Nephron (organoid): ENCODE measurements around the gene TMEM31.
A peak's percentile ranks its signal among the peaks of the same experiment; 100 is the strongest.

Experiments used
- H3K27ac Mint-ChIP-seq, 3 experiments: 2 replicates each; pipeline ENCODE4 v1.8.0; 2020; ENCODE audit warnings: mixed read lengths in 3 of 3, mild to moderate bottlenecking in 2 of 3, moderate library complexity in 1 of 3
- H3K27me3 Mint-ChIP-seq: 2 replicates; pipeline ENCODE4 v1.8.0; 2021; ENCODE audit warnings: low read depth, mild to moderate bottlenecking, moderate library complexity, mixed read lengths
- H3K36me3 Mint-ChIP-seq: 2 replicates; pipeline ENCODE4 v1.8.0; 2020; ENCODE audit warnings: low read depth, mixed read lengths
- H3K4me1 Mint-ChIP-seq: 2 replicates; pipeline ENCODE4 v1.8.0; 2020; ENCODE audit warnings: mixed read lengths
- H3K4me3 Mint-ChIP-seq, 3 experiments: 2 replicates each; pipeline ENCODE4 v1.8.0; 2020; ENCODE audit warnings: mild to moderate bottlenecking in 3 of 3, mixed read lengths in 3 of 3, moderate library complexity in 2 of 3
- H3K9me3 Mint-ChIP-seq: 2 replicates; pipeline ENCODE4 v1.8.0; 2020; ENCODE audit warnings: mixed read lengths
- TF ChIP-seq, protein P1 (sequence below), 3 experiments: fragments of 200-600 bp; sonication (generic); IDR thresholded peaks; one replicate each; pipeline ENCODE4 v1.5.0; 2021; ENCODE audit warnings: antibody characterized with exemption in 3 of 3; ENCODE audit not compliant: unreplicated experiment in 3 of 3

The TMEM31 gene

DNA sequence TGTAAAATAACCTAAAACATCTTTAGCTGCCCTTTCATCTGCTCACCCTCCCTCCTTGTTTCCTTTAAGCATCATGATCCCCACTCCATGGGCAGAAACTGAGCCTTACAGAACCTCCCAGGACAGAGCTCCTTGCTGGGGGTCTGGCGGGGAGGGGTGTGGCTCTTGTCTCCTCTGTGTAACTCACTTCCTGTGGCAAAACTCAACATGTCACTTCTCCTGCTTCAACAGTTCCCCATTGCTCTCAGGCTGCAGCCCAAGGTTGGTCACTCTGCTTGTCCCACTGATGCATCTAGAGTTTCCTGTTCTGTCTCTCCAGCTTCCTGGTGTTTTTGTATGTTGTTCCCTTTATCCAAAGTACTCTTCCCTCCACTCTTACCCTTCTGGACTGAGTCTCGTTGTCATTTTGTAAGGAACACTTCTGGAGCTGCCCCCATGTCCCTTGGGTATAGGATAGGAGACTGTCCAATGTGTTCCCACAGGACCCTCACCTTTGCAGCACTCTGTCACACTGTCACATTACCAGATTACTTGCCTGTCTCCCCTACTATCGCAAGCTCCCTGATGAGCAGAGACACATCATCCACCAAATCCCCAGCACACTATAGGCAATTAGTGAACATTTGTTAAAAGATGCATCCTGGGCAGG is 19.6 kb downstream of the TMEM31 start:
- Mint-ChIP-seq H3K36me3 (no peaks in the 10 kb centered on the region), H3K4me3 (no peak overlapping the region), H3K4me1 (peaks cover 25% of the 10 kb centered on the region), H3K9me3 (no peaks in the 10 kb centered on the region), H3K27ac (peak overlapping the region; percentile 19 to 81 (median 44)), H3K27me3 (peaks cover 18% of the 10 kb centered on the region)
- TF ChIP-seq, protein P1, sequence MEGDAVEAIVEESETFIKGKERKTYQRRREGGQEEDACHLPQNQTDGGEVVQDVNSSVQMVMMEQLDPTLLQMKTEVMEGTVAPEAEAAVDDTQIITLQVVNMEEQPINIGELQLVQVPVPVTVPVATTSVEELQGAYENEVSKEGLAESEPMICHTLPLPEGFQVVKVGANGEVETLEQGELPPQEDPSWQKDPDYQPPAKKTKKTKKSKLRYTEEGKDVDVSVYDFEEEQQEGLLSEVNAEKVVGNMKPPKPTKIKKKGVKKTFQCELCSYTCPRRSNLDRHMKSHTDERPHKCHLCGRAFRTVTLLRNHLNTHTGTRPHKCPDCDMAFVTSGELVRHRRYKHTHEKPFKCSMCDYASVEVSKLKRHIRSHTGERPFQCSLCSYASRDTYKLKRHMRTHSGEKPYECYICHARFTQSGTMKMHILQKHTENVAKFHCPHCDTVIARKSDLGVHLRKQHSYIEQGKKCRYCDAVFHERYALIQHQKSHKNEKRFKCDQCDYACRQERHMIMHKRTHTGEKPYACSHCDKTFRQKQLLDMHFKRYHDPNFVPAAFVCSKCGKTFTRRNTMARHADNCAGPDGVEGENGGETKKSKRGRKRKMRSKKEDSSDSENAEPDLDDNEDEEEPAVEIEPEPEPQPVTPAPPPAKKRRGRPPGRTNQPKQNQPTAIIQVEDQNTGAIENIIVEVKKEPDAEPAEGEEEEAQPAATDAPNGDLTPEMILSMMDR (IDR thresholded peaks at IDR 0.05; ENCODE audit: unreplicated experiment in 3 of 3), result no peak

DNA sequence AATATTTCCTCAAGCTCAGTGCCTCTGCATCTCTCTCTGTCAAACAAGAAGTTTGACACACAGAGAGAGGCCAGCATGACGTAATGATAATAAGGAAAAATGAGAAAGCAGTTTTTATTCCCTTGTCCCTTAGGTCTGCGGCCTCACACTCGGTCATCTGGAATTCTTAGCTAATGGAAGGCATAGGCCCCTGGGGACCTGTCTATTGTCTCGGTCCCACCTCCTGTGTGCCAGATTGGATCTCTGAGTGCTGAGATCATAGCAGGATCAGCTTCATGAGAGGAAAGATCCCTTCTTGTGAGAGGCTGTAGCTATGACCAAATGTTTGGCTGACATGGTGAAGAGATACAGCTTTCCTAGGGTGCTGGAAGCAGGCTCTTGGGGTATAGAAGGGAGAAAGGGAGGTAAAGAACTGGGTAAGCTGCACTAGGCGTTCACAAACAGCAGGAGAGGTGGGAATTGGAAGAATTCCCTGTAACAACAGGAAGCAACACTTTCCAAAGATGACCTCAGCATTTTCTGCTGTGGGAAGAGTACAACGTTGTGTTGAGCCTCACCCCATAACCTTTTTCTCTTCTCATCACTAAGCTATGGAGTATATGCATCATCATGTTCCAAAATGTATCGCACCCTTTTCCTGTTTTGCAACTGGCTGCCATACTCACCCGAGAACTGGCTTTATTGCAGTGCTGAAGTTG is 20.2 kb downstream of the TMEM31 start:
- TF ChIP-seq, protein P1 (IDR thresholded peaks at IDR 0.05; ENCODE audit: unreplicated experiment in 3 of 3), result no peak
- peak overlapping the region; percentile 39 to 81 (median 44) for H3K27ac Mint-ChIP-seq
- H3K36me3 Mint-ChIP-seq, result no peaks in the 10 kb centered on the region
- peaks cover 25% of the 10 kb centered on the region for H3K4me1 Mint-ChIP-seq
- H3K27me3 Mint-ChIP-seq, result peaks cover 18% of the 10 kb centered on the region
- no peaks in the 10 kb centered on the region for H3K9me3 Mint-ChIP-seq
- H3K4me3 Mint-ChIP-seq, result no peak overlapping the region

DNA sequence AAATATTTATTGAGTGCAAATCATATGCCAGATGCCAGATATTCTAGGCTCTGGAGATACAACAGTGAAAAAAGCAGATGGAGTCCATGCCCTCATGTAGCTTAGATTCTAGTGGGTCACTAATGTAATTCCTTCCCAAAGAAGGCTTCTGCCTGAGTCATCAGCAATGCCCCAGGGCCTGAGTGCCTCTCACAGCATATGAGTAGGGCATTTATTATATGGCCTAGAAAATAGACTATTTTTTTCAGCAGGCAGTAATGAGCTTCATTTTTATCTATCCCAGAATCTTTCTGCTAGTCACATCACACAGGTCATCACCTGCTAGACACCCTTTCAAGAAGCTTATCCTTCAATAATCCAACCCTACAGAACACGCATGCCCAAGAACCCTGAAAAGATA is 22.3 kb downstream of the TMEM31 start:
- H3K9me3 Mint-ChIP-seq, result no peaks in the 10 kb centered on the region
- no peak overlapping the region for H3K27ac Mint-ChIP-seq
- no peak overlapping the region for H3K4me3 Mint-ChIP-seq
- TF ChIP-seq, protein P1 (IDR thresholded peaks at IDR 0.05; ENCODE audit: unreplicated experiment in 3 of 3), result no peak
- H3K36me3 Mint-ChIP-seq, result no peaks in the 10 kb centered on the region
- peaks cover 25% of the 10 kb centered on the region for H3K4me1 Mint-ChIP-seq
- H3K27me3 Mint-ChIP-seq, result peaks cover 7% of the 10 kb centered on the region

DNA sequence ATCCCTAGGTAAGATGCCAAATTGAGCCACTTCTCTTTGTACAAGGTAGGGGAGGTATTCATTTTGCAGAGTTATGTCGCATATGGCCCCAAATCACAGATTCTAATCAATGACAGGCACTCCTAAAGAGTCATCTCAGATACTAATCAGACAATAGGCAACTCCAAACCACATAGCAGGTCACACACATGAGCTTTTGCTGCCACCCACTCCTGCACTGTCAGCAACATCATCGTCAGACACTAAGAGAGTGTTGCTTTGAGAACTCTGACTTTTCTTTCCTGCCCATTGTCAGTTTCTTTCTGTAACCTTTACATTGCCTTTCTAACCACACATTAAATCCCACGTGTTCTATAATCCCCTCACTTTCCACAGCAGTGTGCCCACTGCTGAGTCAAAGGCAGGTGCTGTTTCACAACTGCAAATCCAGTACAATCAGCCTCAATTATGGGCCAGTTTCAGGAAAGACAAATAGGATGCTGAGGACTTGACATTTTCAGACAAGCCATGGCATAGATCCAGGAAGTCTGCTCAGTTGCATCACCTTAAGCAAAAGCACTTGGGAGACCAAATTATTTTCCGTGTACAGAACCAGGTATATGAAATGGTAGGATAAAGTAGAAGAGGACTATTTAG is 23.5 kb downstream of the TMEM31 start:
- Mint-ChIP-seq H3K36me3 (no peaks in the 10 kb centered on the region), H3K4me1 (peaks cover 20% of the 10 kb centered on the region), H3K4me3 (no peak overlapping the region), H3K27me3 (peaks cover 4% of the 10 kb centered on the region), H3K9me3 (peaks cover 4% of the 10 kb centered on the region), H3K27ac (no peak overlapping the region)
- TF ChIP-seq, protein P1 (IDR thresholded peaks at IDR 0.05; ENCODE audit: unreplicated experiment in 3 of 3), result no peak

DNA sequence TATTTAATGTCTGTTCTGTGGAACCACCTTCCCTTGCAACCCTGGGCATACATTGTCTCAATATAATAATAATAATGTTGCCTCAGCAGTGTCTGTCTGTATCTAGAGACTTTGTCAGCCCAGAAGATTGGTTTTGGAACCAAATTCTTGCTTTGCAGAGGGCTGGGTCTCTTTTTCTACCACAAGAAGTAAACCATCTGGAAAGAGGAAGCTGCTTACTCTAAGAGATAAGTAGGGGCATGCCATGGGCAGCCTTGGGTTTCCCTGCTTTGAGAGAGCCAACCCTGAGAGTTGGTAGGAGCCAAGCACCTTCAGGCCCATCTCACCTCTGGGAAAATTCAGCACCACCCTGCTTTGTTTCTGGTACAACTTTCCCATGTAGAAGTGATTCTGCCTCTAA is 27.0 kb downstream of the TMEM31 start:
- no peak overlapping the region for H3K27ac Mint-ChIP-seq
- H3K27me3 Mint-ChIP-seq, result no peaks in the 10 kb centered on the region
- peaks cover 4% of the 10 kb centered on the region for H3K9me3 Mint-ChIP-seq
- no peaks in the 10 kb centered on the region for H3K4me1 Mint-ChIP-seq
- H3K4me3 Mint-ChIP-seq, result no peak overlapping the region
- H3K36me3 Mint-ChIP-seq, result no peaks in the 10 kb centered on the region
- TF ChIP-seq, protein P1 (IDR thresholded peaks at IDR 0.05; ENCODE audit: unreplicated experiment in 3 of 3), result no peak
